ENCODE data around the gene GPR137. TPM values are rescaled to one million over a fixed set of nuclear protein-coding genes. Genes with fewer than 3 reads are reported as not detected.
A peak's percentile ranks its signal among the peaks of the same experiment; 100 is the strongest.
"Not testable (repeated sequence)": the region's sequence is repeated elsewhere in the genome, so short reads cannot be mapped to it uniquely, and the experiment has no call there.

The GPR137 gene
- total and polyA plus RNA-seq, 8 donors = 23.6 to 39.6 (median 31.8) TPM

DNA sequence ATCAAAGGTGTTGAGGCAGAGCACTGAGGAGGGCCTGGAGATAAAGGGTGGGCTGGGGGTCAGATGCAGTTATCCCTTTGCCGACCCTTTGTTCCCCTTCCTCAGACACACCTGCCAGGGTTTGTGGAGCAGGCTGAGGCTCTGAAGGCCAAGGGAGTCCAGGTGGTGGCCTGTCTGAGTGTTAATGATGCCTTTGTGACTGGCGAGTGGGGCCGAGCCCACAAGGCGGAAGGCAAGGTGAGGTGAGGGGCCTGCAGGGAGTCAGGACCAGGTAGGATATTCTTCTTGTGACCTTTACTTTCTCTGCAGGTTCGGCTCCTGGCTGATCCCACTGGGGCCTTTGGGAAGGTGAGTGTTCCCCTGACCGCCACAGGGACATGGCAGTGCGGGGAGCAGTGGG is 34.9 kb downstream of the GPR137 start:
- Histone ChIP-seq H3K36me3 (peaks cover 0 to 32% of the 10 kb centered on the region in 2 donors), H3K27ac (no peak overlapping the region), H3K4me3 (no peak overlapping the region), H3K4me1 (peaks cover 5 to 42% of the 10 kb centered on the region in 2 donors), H3K9me3 (no peaks in the 10 kb centered on the region), H3K27me3 (no peaks in the 10 kb centered on the region)
- intact Hi-C loops (cut with DNase I) = no loop called here
- DNase-seq (no peak), ATAC-seq (no peak)
- TF ChIP-seq, protein P1, sequence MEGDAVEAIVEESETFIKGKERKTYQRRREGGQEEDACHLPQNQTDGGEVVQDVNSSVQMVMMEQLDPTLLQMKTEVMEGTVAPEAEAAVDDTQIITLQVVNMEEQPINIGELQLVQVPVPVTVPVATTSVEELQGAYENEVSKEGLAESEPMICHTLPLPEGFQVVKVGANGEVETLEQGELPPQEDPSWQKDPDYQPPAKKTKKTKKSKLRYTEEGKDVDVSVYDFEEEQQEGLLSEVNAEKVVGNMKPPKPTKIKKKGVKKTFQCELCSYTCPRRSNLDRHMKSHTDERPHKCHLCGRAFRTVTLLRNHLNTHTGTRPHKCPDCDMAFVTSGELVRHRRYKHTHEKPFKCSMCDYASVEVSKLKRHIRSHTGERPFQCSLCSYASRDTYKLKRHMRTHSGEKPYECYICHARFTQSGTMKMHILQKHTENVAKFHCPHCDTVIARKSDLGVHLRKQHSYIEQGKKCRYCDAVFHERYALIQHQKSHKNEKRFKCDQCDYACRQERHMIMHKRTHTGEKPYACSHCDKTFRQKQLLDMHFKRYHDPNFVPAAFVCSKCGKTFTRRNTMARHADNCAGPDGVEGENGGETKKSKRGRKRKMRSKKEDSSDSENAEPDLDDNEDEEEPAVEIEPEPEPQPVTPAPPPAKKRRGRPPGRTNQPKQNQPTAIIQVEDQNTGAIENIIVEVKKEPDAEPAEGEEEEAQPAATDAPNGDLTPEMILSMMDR (IDR thresholded peaks at IDR 0.05) = no peak

DNA sequence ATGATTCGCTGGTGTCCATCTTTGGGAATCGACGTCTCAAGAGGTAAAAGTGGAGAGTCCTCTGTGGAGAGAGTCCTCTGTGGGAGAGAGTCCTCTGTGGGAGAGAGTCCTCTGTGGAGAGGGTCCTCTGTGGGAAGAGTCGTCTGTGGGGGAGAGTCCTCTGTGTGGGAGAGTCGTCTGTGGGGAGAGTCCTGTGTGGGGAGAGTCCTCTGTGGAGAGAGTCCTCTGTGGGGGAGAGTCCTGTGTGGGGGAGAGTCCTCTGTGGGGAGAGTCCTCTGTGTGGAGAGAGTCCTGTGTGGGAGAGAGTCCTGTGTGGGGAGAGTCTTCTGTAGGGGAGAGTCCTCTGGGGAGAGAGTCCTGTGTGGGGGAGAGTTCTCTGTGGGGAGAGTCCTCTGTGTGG is 35.4 kb downstream of the GPR137 start:
- Histone ChIP-seq H3K27ac (peak overlapping the region in 1 of 2 donors; percentile 50), H3K36me3 (peaks cover 0 to 27% of the 10 kb centered on the region in 2 donors), H3K9me3 (no peaks in the 10 kb centered on the region), H3K27me3 (no peaks in the 10 kb centered on the region), H3K4me1 (peaks cover 5 to 37% of the 10 kb centered on the region in 2 donors), H3K4me3 (no peak overlapping the region)
- TF ChIP-seq, protein P1 (IDR thresholded peaks at IDR 0.05) = no peak
- ATAC-seq = no peak
- intact Hi-C loops (cut with DNase I) = no loop called here
- DNase-seq = no peak

DNA sequence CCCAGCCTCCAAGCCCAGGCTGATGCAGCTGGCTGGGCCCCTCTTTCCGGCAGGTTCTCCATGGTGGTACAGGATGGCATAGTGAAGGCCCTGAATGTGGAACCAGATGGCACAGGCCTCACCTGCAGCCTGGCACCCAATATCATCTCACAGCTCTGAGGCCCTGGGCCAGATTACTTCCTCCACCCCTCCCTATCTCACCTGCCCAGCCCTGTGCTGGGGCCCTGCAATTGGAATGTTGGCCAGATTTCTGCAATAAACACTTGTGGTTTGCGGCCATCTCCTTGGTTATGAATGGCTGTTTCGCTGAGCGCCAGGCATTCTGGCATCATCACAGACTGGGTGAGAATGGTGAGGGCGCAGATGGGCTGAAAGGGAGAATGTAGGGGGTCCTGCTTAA is 35.9 kb downstream of the GPR137 start:
- intact Hi-C loops (cut with DNase I) = no loop called here
- TF ChIP-seq, protein P1 (IDR thresholded peaks at IDR 0.05) = no peak
- Histone ChIP-seq H3K4me1 (peaks cover 5 to 32% of the 10 kb centered on the region in 2 donors), H3K27ac (peak overlapping the region; percentile 26 to 50), H3K9me3 (no peaks in the 10 kb centered on the region), H3K27me3 (no peaks in the 10 kb centered on the region), H3K4me3 (no peak overlapping the region), H3K36me3 (peaks cover 0 to 22% of the 10 kb centered on the region in 2 donors)
- DNase-seq = peak in 3 of 4 donors; percentile 64 to 79 (median 75)
- ATAC-seq = peak; percentile 30

DNA sequence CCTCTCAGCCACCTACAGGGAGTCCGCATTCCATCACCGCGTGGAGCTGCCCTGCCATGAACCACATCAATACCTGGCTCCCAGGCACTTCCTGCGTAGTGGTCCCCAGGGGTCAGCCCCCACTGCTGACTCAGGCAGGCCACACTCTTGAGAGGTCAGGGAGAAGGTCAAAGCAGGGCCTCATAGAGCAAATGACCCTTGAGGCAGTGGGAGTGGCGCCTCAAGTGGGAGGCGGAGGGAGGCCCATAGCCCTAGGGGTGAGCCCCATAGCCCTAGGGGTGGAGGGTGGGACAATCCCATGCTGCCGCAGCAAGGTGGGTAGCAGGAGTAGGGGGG is 37.2 kb downstream of the GPR137 start:
- ATAC-seq (no peak), DNase-seq (no peak)
- Histone ChIP-seq H3K27me3 (no peaks in the 10 kb centered on the region), H3K4me3 (no peak overlapping the region), H3K9me3 (no peaks in the 10 kb centered on the region), H3K36me3 (peaks cover 0 to 20% of the 10 kb centered on the region in 2 donors), H3K4me1 (peaks cover 5 to 27% of the 10 kb centered on the region in 2 donors), H3K27ac (no peak overlapping the region)
- intact Hi-C loops (cut with DNase I) = no loop called here
- TF ChIP-seq, protein P1 (IDR thresholded peaks at IDR 0.05) = no peak

DNA sequence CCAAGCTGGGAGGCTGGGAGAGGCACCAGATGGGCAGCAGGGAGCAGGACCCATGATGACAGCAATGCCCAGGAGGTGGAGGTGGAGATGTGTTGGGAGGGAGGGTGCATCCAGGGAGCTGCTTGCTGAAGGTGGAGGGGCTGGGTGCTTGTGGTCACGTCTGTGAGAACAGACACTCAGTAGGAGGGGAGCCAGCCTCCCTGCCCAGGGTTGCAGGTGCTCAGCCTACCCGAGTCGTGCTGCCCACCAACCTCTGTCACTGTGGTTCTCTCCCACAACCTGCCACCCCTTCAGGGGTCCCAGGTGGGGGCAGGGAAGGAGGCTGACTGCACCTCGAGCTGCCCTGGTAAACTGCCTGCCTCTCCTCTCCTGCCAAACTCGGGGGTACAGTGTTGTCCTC is 37.7 kb downstream of the GPR137 start:
- Histone ChIP-seq H3K27ac (no peak overlapping the region), H3K9me3 (no peaks in the 10 kb centered on the region), H3K27me3 (no peaks in the 10 kb centered on the region), H3K36me3 (peaks cover 0 to 20% of the 10 kb centered on the region in 2 donors), H3K4me3 (no peak overlapping the region), H3K4me1 (peaks cover 5 to 27% of the 10 kb centered on the region in 2 donors)
- TF ChIP-seq, protein P1 (IDR thresholded peaks at IDR 0.05) = no peak
- ATAC-seq (no peak), DNase-seq (no peak)
- intact Hi-C loops (cut with DNase I) = no loop called here

DNA sequence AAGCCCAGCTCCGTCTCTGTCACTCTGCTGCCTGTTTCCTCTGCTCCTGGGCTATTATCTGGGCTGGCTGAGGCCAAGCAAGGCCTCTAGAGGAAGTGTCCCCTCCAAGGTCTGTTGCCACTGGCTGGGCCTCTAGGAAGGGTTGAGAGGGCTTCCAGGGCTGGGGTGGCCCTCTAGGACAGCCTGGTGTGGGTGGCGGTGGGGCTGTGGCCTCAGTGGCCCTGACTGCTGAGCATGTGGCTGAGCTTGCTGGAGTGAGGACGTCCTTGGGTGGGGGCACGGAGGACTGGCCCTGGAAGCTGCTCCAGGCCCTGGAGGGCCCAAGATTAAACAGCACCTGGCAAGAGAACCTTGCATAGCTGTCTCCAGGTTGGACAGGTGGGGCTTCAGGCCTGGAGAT is 38.3 kb downstream of the GPR137 start:
- H3K9me3 ChIP-seq; H3K4me3 ChIP-seq; DNase-seq; H3K27ac ChIP-seq; H3K27me3 ChIP-seq; intact Hi-C loops (cut with DNase I); ATAC-seq: not testable (repeated sequence)
- H3K36me3 ChIP-seq = peaks cover 0 to 20% of the 10 kb centered on the region in 2 donors
- H3K4me1 ChIP-seq = peaks cover 3 to 22% of the 10 kb centered on the region in 2 donors

All from left lung (tissue), 10 donors.